ENCODE data around the gene LRRC2.

GRCh38 chr3:46613313-46614005, 47.4 kb upstream of the LRRC2 start:
- no peak for TF ChIP-seq EZH2 (IDR thresholded peaks at IDR 0.05; ENCODE audit: borderline replicate concordance, low read depth, low read length, severe bottlenecking)
- TF ChIP-seq POLR2A (IDR thresholded peaks at IDR 0.05; ENCODE audit: low read depth, low read length): no peak
- no peak for TF ChIP-seq CTCF (IDR thresholded peaks at IDR 0.05; ENCODE audit: extremely low read depth in 1 of 2, insufficient read depth in 1 of 2, low read depth in 1 of 2, low read length in 2 of 2)
